ENCODE results near the gene FOXQ1.

GRCh38 chr6:1324936-1325335 lies 13.0 kb downstream of the FOXQ1 start:
- TF ChIP-seq CTCF (IDR thresholded peaks at IDR 0.05; ENCODE audit: borderline replicate concordance, extremely low read depth, low read length, poor library complexity, severe bottlenecking) = no peak
- TF ChIP-seq EZH2 (IDR thresholded peaks at IDR 0.05; ENCODE audit: borderline replicate concordance, low read depth, low read length, severe bottlenecking) = no peak

Data from DND-41 (cell line).